ENCODE data around the gene SATB2.

Gene SATB2

DNA sequence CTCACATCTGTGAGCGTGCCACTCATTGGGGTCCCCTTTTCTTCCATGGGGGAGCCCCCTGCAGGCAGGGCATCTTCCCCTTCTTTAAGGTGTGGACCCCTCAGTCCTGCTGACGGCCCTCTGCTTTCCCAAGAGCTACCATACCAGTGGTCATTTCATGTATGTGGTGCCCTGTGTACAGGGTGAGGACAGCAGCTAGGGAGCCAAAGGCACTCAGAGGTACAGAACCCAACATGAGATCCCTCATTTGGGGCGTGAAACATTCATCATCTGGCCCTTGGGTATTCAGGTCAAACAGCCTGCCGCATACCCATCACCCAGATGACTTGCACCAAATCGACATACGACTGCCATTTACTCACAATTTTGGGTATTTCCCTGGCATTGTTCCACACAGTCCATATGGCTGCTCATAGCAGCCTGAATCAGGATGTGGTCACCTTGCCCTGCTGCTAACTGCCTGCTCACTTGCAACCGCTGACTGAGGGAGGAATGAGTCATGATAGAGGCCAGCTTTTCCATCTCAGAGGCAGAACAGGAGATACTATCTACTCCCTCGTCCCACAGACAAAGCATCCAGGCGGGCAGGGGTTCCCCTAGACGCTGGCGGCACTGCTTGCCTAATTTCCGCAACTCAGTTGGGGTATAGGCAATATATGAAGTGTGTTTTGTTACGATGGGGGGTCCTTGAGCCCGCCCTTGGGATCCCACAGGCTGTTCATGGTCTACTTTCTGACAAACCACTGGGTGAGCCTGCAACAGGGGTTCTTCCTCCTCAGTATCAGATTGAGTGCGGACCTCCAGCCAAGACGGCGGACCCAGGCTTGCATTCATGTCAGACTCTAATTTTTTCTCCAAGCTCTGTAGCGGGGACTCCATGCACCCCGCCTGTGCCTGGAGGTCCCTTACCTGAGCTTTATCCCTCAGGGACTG lies 228.6 kb downstream of the SATB2 start:
- DNase-seq, result no peak

GRCh38 chr2:199223791-199224190 lies 233.9 kb downstream of the SATB2 start:
- DNase-seq, result no peak

- DNase-seq, result no peak
These were observed 236.8 kb downstream of the SATB2 start for GRCh38 chr2:199220920-199221319.

- no peak for DNase-seq
These were observed 238.2 kb downstream of the SATB2 start for GRCh38 chr2:199219551-199219950.

All from CD4-positive, alpha-beta T cell treated with Interleukin-10 for 1 hour (primary cell).